Cardiac fibroblast (primary cell): ENCODE results near the gene ZNF726.
A peak's percentile ranks its signal among the peaks of the same experiment; 100 is the strongest.
"Not testable (repeated sequence)": the region's sequence is repeated elsewhere in the genome, so short reads cannot be mapped to it uniquely, and the experiment has no call there.

Source experiments
- DNase-seq, 2 donors: peaks; one replicate each; pipeline versions ENCODE4 v3.0.0 to v3.0.0-alpha.2; 2010; ENCODE audit warnings: low read depth in 2 of 2
- H3K4me3 ChIP-seq, 2 donors: replicated peaks in 1 of 2; 1 replicate in 1 of 2; 2 replicates in 1 of 2; pipeline ENCODE4 v1.5.1; 2011; ENCODE audit warnings: low read depth in 2 of 2, low read length in 2 of 2, mild to moderate bottlenecking in 2 of 2, moderate library complexity in 1 of 2
- CTCF ChIP-seq: IDR thresholded peaks from one replicate; pipeline ENCODE4 v1.5.1; 2011; ENCODE audit warnings: low read depth, mild to moderate bottlenecking, low read length, inconsistent platforms

Gene ZNF726

GRCh38 chr19:23914402-23915286, at the start of gene ZNF726:
TSS of gene ZNF726 (plus strand) at chr19:23914886. CDS start at chr19:23914995, 109 bp downstream.
- no peak for TF ChIP-seq CTCF
- peak; percentile 92 to 96 for DNase-seq
- H3K4me3 ChIP-seq, result peak within 1 kb of the TSS; percentile 83 to 85

GRCh38 chr19:23867895-23868294, 46.8 kb upstream of the ZNF726 start:
- H3K4me3 ChIP-seq, result no peak overlapping the region
- peak in 1 of 2 donors; percentile 9 for DNase-seq
- TF ChIP-seq CTCF, result no peak

GRCh38 chr19:23868630-23869029, 46.1 kb upstream of the ZNF726 start:
- DNase-seq, result no peak
- no peak overlapping the region for H3K4me3 ChIP-seq
- no peak for TF ChIP-seq CTCF

- DNase-seq, result no peak
- TF ChIP-seq CTCF, result no peak
- no peak overlapping the region for H3K4me3 ChIP-seq
Measured at GRCh38 chr19:23872282-23872919, 42.3 kb upstream of the ZNF726 start.

- no peak for TF ChIP-seq CTCF
- no peak overlapping the region for H3K4me3 ChIP-seq
- DNase-seq, result no peak
Measured at GRCh38 chr19:23876261-23876660, 38.4 kb upstream of the ZNF726 start.

GRCh38 chr19:23876756-23877155, 37.9 kb upstream of the ZNF726 start:
- not testable (repeated sequence) for H3K4me3 ChIP-seq, DNase-seq

- DNase-seq, result no peak
- H3K4me3 ChIP-seq, result no peak overlapping the region
- TF ChIP-seq CTCF, result no peak
Measured at GRCh38 chr19:23882493-23882892, 32.2 kb upstream of the ZNF726 start.
